HFF-Myc (cell line): Measurements from ENCODE around the gene C16orf92.

Source experiments
- DNase-seq: peaks from one replicate; pipeline ENCODE4 v3.0.0-alpha.2; 2011; ENCODE audit warnings: low read depth; ENCODE audit errors: extremely low read depth
- H3K4me3 ChIP-seq: replicated peaks from 2 replicates; pipeline ENCODE4 v1.5.1; 2011; ENCODE audit warnings: low read depth, mild to moderate bottlenecking, control low read depth, low read length
- TF ChIP-seq, protein P1 (sequence below): IDR thresholded peaks from 2 replicates; pipeline ENCODE4 v1.5.1; 2012; ENCODE audit warnings: mild to moderate bottlenecking, low read depth, low read length, control low read depth; ENCODE audit errors: missing control alignments

The C16orf92 gene, protein sequence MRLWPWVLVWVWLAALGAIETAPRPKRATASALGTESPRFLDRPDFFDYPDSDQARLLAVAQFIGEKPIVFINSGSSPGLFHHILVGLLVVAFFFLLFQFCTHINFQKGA

DNA sequence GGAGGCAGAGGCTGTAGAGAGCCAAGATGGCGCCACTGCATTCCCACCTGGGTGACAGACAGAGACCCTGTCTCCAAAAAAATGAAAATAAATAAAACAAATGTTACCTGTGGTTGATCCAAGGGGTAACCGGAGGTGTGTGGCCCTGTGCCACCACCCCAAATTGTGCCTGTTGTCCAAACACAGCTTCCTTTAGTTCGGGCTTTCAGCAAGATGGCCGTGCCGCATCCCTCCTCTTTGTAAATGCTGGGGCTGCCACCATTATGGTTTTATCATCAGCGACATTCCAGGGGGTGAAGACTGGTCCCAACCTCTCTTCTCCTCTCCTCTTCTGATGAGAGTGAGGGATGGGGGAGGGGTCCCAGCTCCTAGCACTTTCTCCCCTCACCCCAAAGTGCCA lies at the start of gene C16orf92:
Gene C16orf92 (plus strand): TSS at position 312 of the 400 bp plus-strand sequence. CDS start 143 bp downstream, outside the sequence.
- DNase-seq = no peak
- H3K4me3 ChIP-seq = no peak within 1 kb of the TSS
- TF ChIP-seq, protein P1, sequence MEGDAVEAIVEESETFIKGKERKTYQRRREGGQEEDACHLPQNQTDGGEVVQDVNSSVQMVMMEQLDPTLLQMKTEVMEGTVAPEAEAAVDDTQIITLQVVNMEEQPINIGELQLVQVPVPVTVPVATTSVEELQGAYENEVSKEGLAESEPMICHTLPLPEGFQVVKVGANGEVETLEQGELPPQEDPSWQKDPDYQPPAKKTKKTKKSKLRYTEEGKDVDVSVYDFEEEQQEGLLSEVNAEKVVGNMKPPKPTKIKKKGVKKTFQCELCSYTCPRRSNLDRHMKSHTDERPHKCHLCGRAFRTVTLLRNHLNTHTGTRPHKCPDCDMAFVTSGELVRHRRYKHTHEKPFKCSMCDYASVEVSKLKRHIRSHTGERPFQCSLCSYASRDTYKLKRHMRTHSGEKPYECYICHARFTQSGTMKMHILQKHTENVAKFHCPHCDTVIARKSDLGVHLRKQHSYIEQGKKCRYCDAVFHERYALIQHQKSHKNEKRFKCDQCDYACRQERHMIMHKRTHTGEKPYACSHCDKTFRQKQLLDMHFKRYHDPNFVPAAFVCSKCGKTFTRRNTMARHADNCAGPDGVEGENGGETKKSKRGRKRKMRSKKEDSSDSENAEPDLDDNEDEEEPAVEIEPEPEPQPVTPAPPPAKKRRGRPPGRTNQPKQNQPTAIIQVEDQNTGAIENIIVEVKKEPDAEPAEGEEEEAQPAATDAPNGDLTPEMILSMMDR = no peak

DNA sequence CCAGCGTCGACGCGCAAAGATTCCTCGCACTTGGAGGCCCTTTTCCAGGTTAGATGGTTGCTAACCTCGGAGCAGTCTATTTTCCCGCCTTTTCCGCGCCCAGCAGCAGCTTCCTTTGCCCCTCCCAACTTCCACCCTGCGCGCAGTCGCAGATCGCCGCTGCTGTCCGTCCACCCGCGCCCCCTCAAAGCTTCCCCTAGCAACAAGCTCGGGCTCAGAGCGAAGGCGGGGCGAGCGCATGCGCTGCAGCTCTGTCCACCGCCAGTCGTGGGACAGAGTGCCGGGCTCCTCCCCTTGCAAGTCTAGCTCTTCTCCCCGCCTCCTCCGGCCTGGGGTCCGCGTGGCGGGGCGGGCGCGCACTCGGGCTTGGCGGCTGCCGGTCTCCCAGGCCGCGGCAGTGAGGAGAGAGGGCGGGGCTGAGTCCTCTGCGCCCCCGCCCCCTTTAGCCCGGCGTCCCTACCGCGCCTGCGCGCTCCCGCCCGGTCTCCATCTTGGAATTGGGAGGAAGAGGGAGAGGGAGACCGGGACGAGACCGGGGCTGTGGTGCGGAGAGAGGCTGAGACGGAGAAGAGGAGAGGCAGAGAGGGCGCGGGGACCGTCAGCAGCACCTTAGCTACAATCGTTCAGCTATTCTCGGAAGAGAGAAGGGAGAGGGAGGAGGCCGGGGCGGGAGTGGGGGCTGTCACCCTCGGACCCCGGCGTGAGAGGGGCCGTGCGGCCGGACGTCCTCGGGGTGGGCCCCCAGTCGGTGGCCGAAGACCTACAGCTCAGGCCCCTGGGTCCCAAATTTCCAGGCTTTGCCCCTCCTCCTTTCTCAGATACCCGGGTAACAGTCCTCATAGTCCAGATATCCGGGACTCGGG lies 49.4 kb upstream of the C16orf92 start, which contains the start of gene TAOK2:
Gene TAOK2 (plus strand): TSS at position 485 of the 863 bp plus-strand sequence. CDS start 3,905 bp downstream, outside the sequence.
- peak within 1 kb of the TSS; percentile 95 for H3K4me3 ChIP-seq
- TF ChIP-seq, protein P1 = no peak

DNA sequence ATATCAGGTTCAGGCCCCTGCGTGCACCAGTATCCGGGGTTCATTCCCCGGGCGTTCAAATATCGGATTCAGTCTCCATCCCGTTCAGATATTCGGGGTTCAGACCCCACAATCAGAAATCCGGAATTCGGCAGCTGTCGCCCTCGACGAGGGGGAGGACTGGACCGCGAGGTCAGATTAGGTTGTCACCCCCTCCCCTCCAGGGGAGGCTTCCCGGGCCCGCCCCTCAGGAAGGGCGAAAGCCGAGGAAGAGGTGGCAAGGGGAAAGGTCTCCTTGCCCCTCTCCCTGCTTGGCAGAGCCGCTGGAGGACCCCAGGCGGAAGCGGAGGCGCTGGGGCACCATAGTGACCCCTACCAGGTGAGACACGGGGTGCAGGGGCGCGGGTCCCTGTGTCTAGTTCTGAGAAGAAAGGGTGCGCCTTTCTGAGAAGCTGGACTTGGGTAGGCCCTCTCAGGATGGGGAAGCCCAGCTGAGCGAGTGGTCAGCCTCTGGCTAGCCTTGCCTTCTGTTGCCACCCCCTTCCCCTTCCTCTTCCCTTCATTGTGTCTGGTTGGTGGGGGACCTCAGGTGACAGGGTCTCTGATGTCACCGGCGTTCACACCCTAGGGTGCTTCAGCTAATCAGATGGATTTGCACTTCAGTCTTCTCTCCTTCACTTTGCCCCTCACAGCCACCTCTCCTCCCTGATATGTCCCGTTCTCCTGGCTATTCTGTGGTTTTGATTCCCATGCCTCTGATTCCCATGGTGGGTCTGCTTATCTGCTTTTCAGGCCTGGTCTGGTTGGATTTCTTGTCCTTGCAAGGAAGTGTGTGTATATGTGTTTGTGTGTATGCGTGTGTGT lies 48.5 kb upstream of the C16orf92 start:
- no peak for DNase-seq
- TF ChIP-seq, protein P1 = no peak
- peak overlapping the region; percentile 95 for H3K4me3 ChIP-seq

More for the DNA sequence above, 49.4 kb upstream of the C16orf92 start, which contains the start of gene TAOK2:
- DNase-seq = peak; percentile 96

DNA sequence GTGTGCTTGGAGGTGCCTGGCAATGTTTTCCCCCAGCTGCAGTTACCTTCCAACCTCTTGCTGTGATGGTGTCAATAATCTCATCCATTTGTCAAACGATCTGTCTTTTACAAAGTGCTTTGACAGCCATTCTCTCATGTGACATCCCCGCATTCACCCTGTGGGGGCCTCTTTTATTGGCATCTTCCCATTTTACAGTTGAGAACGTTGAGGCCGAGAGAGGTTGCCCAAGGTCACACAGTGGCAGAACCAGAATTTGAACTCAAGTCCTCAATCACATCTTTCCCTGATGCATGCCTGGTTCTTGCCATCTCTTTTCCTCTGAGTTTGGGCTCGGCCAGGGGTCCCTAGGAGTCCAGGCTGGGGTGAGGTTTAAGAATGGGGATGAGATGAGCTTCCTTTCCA lies 47.9 kb upstream of the C16orf92 start:
- DNase-seq = no peak
- peak overlapping the region; percentile 95 for H3K4me3 ChIP-seq
- TF ChIP-seq, protein P1 = no peak

DNA sequence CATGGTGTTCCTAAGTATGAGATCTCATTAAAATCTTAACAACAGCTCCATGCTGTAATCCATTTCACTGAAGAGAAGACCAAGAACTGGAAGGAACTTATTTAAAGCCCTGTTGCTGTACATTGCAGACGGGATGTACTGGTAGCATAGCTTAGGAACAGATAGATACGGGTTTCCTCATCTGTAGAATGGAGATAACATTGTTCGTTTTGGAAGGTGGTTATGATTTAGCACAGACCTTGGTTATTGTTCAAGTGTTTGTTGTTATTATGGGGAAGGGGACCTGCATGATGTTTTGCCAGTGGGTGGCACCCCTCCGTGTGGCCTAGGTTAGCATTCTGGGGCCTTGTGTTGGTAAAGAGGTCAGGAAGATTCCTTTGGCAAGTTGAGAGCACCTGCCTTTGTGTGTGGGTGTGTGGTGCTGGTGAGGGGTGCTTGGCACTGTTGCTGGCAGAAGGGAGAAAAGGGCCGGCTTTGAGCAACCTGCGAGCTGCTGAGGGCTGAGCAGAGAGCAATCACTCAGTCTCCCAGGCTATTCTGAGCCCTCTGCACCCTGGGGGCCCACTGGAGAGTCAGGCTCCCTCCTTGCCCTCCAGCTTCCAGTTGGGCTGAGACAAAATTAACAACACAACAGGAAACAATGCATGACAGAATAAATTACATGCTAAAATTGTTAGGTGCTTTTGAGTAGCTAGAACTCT lies 47.0 kb upstream of the C16orf92 start:
- H3K4me3 ChIP-seq = peak overlapping the region; percentile 95
- TF ChIP-seq, protein P1 = no peak
- DNase-seq = no peak
